Measurements from ENCODE around the gene GPR55.

DNA sequence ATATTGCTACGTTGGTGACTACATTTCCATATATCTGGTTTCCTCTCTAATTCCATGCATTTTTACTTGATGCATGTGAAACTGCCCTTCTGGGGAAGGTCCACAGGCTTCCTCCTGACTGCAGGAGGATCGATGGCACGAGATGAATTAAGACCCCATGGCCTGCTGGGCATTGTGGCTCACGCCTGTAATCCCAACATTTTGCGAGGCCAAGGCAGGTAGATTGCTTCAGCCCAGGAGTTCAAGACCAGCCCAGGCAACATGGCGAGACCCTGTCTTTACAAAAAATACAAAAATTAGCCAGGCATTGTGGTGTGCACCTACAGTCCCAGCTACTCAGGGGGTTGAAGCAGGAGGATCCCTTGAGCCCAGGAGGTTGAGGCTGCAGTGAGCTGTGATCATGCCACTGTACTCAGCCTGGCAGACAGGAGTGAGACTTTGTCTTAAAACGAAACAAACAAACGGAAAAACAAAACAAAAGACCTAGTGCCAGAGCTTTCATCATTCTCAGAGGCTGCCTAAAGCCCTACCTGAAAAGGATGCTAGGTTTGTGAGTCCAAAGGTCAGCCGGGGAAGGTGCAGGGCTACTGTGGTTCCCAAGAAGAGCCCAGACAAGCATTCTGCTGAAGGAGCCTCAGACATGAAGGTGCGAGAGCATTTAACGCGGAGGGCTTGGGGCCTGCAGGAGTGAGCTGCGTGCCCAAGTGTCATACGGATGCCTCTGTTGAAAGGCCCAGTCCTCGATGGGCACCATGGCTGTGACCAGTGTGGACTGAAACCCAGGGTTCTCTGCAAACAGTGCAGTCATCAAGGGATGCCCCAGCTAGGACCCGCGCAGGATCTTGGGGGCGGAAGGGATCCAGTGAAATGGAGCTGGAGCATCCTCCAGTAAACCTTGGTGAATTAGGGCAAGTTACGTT, 21.6 kb downstream of the GPR55 start:
- TF ChIP-seq, protein P1, sequence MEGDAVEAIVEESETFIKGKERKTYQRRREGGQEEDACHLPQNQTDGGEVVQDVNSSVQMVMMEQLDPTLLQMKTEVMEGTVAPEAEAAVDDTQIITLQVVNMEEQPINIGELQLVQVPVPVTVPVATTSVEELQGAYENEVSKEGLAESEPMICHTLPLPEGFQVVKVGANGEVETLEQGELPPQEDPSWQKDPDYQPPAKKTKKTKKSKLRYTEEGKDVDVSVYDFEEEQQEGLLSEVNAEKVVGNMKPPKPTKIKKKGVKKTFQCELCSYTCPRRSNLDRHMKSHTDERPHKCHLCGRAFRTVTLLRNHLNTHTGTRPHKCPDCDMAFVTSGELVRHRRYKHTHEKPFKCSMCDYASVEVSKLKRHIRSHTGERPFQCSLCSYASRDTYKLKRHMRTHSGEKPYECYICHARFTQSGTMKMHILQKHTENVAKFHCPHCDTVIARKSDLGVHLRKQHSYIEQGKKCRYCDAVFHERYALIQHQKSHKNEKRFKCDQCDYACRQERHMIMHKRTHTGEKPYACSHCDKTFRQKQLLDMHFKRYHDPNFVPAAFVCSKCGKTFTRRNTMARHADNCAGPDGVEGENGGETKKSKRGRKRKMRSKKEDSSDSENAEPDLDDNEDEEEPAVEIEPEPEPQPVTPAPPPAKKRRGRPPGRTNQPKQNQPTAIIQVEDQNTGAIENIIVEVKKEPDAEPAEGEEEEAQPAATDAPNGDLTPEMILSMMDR (IDR thresholded peaks at IDR 0.05): no peak
- TF ChIP-seq ZFX (IDR thresholded peaks at IDR 0.05; ENCODE audit: borderline replicate concordance): no peak

Data from 22Rv1 (cell line).